ENCODE measurements around the gene EFCAB13.
"Not testable (repeated sequence)": the region's sequence is repeated elsewhere in the genome, so short reads cannot be mapped to it uniquely, and the experiment has no call there.

Gene EFCAB13

GRCh38 chr17:47330548-47330947 lies 6.8 kb downstream of the EFCAB13 start:
- no peak for DNase-seq

- DNase-seq: no peak
These were observed 8.5 kb downstream of the EFCAB13 start for GRCh38 chr17:47332287-47332686.

GRCh38 chr17:47335101-47335936 lies 11.6 kb downstream of the EFCAB13 start:
- DNase-seq: no peak

DNA sequence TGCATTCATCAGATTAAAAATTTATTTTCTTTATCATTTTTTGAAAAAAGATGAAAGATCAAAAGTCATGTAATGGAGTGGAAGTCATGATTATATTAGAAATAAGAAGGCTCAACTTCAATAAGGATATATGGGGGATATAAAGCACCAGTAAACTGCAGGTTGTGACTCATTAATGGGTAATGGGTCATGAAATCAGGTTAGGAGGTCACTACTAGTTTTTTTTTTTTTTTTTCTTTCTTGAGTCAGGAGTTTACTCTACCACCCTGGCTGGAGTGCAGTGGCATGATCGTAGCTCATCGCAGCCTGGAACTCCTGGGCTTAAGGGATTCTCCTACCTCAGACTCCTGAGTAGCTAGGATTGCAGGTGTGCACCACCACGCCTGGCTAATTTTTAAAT lies 14.3 kb downstream of the EFCAB13 start:
- no peak for DNase-seq

DNA sequence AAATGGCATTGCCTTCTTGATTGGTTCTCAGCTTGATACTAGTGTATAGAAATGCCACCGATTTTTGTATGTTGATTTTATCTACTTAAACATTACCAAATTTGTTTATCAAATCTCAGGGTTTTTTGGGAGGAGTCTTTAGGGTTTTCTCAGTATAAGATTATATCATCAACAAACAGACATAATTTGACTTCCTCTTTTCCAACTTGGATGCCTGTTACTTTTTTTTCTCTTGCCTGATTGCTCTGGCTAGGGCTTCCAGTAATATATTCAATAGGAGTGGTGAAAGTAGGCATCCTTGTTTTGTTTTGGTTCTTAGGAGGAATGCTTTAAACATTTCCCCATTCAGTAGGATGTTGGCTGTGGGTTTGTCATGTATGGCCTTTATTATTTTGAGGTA lies 29.1 kb downstream of the EFCAB13 start:
- no peak for DNase-seq

GRCh38 chr17:47358652-47359051 lies 34.9 kb downstream of the EFCAB13 start:
- DNase-seq: no peak

- no peak for DNase-seq
These were observed 39.4 kb downstream of the EFCAB13 start for GRCh38 chr17:47363171-47363570.

DNA sequence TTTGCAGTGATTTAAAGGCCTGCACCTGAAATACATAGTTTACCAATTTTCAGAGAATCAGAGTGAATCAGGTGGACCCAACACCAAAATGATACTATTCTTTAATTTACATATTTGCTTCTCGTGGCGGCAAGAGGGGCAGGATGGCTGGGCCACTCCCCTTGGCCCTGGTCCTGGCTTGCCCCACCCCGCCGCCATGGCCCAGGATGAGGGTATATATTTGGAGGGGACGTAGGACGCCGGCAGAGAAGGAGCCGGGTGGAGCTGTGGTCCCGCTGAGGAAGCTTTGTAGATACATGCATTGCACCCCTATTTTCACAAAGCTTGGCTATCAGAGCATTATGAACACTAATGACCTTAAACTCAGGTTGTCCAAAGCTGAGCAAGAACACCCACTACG lies 43.5 kb downstream of the EFCAB13 start:
- no peak for DNase-seq

DNA sequence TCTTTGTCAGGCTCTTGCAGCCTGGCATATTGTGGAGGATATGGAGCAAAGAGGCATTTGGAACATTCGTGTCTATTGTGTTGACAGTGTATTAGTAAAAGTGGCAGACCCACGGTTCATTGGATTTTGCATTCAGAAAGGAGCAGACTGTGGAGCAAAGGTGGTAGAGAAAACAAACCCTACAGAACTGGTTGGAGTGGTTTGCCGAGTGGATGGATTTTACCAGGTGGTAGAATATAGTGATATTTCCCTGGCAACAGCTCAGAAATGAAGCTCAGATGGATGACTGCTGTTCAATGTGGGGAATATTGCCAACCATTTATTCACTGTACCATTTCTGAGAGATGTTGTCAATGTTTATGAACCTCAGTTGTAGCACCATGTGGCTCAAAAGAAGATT lies 44.5 kb downstream of the EFCAB13 start:
- DNase-seq: no peak

- DNase-seq: not testable (repeated sequence)
These were observed 47.1 kb downstream of the EFCAB13 start for GRCh38 chr17:47370899-47371298.

- no peak for DNase-seq
These were observed 49.2 kb downstream of the EFCAB13 start for GRCh38 chr17:47373002-47373401.

DNA sequence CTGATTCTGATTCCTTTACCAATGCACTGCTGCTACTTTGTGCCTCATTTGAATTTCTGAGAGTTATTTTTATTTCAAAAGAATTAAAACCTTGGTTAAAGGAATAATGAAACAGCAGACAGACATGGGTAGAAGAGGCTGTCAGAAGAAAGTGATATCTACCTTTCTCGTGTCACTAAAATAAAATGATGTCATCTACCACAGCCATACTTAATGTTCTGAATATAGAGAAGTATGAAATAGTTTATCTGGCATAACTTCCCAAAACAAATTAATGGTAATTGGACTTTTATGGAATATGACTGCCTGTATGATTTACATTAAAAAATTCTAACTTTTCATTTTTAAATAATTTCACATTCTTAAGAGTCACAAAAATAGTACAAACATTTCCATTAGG lies 52.5 kb downstream of the EFCAB13 start:
- DNase-seq: no peak

GRCh38 chr17:47388825-47389224 lies 65.1 kb downstream of the EFCAB13 start:
- no peak for DNase-seq

- not testable (repeated sequence) for DNase-seq
These were observed 73.9 kb downstream of the EFCAB13 start for GRCh38 chr17:47397532-47398128.

GRCh38 chr17:47400333-47400732 lies 76.6 kb downstream of the EFCAB13 start:
- no peak for DNase-seq

DNA sequence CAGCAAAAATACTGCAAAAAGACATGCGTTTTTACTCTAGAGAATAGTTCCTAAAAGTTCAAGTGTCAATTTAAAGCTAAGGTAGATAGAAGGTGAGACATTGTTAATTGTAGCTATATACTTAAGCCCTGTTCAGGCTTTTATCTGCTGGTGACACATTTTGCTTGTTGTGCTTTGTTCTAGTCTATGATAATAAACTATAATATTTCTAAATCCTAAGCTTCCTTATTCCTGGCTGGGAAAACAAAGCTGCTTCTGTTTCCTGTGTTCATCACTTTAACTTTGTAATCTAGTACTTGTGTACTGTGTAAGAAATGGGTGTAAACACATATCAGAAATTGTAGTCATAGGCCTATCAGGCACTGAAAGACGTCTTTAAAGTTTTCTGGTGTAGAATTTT lies 77.3 kb downstream of the EFCAB13 start:
- DNase-seq: no peak

DNA sequence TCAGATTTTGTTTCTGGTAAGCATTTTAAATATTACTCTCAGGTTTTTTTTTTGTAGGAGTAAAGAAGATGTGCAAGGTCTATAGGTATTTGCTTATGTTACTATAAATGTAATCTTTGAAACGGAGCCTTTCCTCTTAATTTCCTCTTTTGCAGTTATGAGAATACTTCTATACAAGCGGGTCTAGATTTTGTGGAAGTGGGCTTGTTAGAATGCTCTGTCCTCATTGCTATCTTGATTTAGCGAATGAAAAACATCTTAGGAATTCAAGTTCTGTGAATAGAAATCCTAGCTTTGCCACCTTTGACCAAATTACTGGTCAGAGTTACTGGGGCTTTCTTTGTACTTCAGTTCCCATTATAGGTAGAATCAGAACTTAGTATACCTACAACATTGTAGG lies 80.3 kb downstream of the EFCAB13 start:
- DNase-seq: no peak

DNA sequence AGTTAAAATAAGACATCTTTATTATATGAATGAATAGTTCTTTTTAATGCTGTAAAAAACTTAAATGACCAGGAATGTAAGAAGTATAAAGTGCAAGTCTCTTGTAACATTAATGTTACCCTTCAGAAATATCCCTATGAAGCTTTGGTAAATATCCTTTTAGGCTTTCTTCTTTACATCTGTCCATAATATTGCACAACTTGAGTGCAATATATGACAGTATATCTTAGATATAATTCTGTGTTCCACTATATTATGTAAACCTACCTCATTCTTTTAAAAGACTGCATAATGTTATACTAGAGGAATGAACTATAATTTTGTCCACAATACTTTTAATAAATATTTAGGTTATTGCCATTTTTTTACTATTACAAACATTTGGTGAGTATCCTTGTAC lies 81.1 kb downstream of the EFCAB13 start:
- DNase-seq: no peak

- no peak for DNase-seq
These were observed 90.1 kb downstream of the EFCAB13 start for GRCh38 chr17:47413872-47414271.

DNA sequence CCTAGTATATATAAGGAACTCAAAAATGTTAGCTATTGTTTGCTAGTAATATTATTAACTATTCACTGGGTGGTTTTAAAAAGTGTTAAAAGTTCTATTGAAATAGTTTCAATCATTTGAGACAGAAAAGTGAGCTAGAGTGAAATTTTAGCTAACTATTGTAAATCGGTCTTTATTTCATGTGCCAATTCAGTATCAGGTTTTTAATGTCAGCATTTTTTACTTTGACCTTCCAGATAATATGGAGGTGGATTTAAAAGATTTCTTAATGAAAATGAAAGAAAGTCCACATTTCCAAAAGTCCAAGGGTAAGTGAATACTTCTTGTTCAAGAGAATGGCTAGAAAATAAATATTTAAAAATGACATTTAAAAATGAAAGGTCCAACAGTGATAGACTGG lies 90.9 kb downstream of the EFCAB13 start:
- DNase-seq: no peak

- no peak for DNase-seq
These were observed 99.9 kb downstream of the EFCAB13 start for GRCh38 chr17:47423406-47424295.

DNA sequence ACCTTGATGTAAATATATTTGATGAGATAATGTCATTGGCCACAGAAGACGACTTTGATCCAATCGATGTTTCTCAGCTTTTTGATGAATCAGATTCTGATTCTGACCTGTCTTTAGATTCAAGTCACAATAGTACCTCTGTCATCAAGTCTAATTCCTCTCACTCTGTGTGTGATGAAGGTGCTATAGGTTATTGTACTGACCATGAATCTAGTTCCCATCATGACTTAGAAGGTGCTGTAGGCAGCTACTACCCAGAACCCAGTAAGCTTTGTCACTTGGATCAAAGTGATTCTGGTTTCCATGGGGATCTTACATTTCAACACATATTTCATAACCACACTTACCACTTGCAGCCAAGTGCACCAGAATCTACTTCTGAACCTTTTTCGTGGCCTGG lies 101.5 kb downstream of the EFCAB13 start:
- not testable (repeated sequence) for DNase-seq

DNA sequence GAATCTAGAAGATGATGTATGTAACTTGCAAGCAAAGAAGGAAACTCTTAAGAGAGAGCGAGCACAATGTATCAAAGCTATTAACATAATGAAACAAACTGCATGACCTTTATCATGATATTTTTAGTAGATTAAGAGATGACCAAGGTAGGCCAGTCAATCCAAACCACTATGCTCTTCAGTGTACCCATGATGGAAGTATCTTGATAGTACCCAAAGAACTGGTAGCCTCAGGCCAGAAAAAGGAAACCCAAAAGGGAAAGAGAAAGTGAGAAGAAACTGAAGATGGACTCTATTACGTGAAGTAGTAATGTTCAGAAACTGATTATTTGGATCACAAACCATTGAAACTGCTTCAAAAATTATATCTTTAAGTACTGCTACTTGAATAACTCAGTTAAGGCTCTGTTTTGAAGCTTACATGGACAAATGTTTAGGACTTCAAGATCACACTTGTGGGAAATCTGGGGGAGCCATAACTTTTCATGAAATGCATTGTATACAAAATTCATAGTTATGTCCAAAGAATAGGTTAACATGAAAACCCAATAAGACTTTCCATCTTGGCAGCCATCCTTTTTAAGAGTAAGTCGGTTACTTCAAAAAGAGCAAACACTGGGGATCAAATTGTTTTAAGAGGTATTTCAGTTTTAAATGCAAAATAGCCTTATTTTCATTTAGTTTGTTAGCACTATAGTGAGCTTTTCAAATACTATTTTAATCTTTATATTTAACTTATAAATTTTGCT lies 102.3 kb downstream of the EFCAB13 start:
- not testable (repeated sequence) for DNase-seq
